ENCODE data around the gene CDC42EP1. TPM values are rescaled to one million over a fixed set of nuclear protein-coding genes. Genes with fewer than 3 reads are reported as not detected.

The CDC42EP1 gene
- total RNA-seq, 4 donors from 2014 or later = 11.3 to 24.5 (median 11.7) TPM

- TF ChIP-seq CTCF (IDR thresholded peaks at IDR 0.05; ENCODE audit: low read depth) = no peak
These were observed 49.2 kb downstream of the CDC42EP1 start for GRCh38 chr22:37609240-37610152.

GRCh38 chr22:37610480-37611129, 50.3 kb downstream of the CDC42EP1 start:
- TF ChIP-seq CTCF (IDR thresholded peaks at IDR 0.05; ENCODE audit: low read depth) = no peak

- TF ChIP-seq CTCF (IDR thresholded peaks at IDR 0.05; ENCODE audit: low read depth) = no peak
These were observed 50.9 kb downstream of the CDC42EP1 start for GRCh38 chr22:37611207-37611606.

GRCh38 chr22:37616201-37617083, 56.2 kb downstream of the CDC42EP1 start:
- TF ChIP-seq CTCF (IDR thresholded peaks at IDR 0.05; ENCODE audit: low read depth) = no peak

- TF ChIP-seq CTCF (IDR thresholded peaks at IDR 0.05; ENCODE audit: low read depth) = no peak
These were observed 57.2 kb downstream of the CDC42EP1 start for GRCh38 chr22:37617431-37617830.

- no peak for TF ChIP-seq CTCF (IDR thresholded peaks at IDR 0.05; ENCODE audit: low read depth)
These were observed 57.9 kb downstream of the CDC42EP1 start for GRCh38 chr22:37618072-37618656.

Data from subcutaneous adipose tissue (tissue), 4 donors.